Activated naive CD4-positive, alpha-beta T cell treated with anti-CD3 and anti-CD28 coated beads, Interleukin-2, amount 50 U/mL, for 24 hours (primary cell): Measurements from ENCODE around the gene ADCY10.
"Not testable (repeated sequence)": the region's sequence is repeated elsewhere in the genome, so short reads cannot be mapped to it uniquely, and the experiment has no call there.

Source experiments
- H3K27ac Mint-ChIP-seq: one replicate; pipeline ENCODE4 v1.8.0; 2021; ENCODE audit warnings: mild to moderate bottlenecking, mixed read lengths
- H3K27me3 Mint-ChIP-seq: one replicate; pipeline ENCODE4 v1.8.0; 2021; ENCODE audit warnings: mixed read lengths
- H3K36me3 Mint-ChIP-seq: one replicate; pipeline ENCODE4 v1.8.0; 2021; ENCODE audit warnings: mixed read lengths
- H3K4me1 Mint-ChIP-seq: one replicate; pipeline ENCODE4 v1.8.0; 2021; ENCODE audit warnings: mixed read lengths
- H3K4me3 Mint-ChIP-seq: one replicate; pipeline ENCODE4 v1.8.0; 2021; ENCODE audit warnings: mild to moderate bottlenecking, mixed read lengths
- H3K9me3 Mint-ChIP-seq: one replicate; pipeline ENCODE4 v1.8.0; 2021; ENCODE audit warnings: mixed read lengths

The ADCY10 gene

DNA sequence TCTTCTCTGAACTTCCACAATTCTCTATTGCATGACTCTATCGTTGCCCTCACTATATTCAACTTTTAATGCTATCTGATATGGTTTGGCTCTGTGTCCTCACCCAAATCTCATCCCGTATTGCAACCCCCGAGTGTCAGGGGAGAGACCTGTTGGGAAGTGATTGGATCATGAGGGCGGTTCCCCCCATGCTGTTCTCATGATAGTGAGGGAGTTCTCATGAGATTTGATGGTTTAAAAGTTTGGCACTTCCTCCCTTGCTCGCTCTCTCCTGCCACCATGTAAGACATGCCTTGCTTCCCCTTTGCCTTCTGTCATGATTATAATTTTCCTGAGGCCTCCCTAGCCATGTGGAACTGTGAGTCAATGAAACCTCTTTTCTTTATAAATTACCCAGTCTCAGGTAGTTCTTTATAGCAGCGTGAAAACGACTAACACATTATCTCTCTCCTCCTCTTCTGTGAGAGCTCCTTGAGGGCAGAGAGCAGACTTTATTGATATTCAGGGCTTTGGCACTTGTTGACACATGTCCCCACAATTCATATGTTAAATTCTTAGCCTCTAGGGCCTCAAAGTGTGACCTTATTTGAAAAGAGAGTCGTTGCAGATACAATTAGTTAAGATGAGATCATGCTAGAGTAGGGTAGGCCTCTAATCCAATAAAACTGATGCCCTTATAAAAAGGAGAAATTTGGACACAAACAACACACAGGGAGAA, 52.1 kb downstream of the ADCY10 start:
- Mint-ChIP-seq H3K4me3 (no peak overlapping the region), H3K4me1 (no peaks in the 10 kb centered on the region), H3K9me3 (no peaks in the 10 kb centered on the region), H3K36me3 (no peaks in the 10 kb centered on the region), H3K27ac (no peak overlapping the region), H3K27me3 (no peaks in the 10 kb centered on the region)

DNA sequence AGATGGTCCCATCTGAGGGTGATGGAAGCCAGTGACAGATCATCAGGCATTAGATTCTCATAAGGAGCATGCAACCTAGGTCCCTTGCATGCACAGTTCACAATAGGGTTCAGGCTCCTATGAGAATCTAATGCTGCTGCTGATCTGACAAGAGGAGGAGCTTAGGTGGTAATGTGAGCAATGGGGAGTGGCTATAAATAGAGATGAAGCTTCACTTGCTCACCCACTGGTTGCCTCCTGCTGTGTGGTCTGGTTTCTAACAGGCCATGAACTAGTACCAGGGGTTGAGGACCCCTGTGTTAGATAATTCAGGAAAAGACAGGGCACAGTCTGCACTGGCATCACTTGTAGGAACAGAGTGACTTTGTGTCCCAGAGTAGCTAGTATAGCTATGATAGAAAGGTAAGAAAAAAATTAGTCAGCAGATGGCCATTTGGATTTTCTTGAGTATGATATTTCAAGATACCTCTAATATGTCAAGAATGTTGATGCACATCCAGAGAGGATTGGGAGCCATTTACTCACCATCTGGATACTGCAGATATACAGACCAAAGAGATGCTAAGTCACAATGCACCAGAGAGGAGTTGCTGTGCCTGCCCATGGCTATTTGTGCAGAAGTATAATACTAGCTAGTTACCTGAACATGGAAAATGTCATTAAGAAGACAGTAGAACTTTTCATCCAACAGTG, 53.6 kb downstream of the ADCY10 start:
- Mint-ChIP-seq H3K9me3 (no peaks in the 10 kb centered on the region), H3K4me3 (no peak overlapping the region), H3K27ac (no peak overlapping the region), H3K27me3 (no peaks in the 10 kb centered on the region), H3K4me1 (no peaks in the 10 kb centered on the region), H3K36me3 (no peaks in the 10 kb centered on the region)

DNA sequence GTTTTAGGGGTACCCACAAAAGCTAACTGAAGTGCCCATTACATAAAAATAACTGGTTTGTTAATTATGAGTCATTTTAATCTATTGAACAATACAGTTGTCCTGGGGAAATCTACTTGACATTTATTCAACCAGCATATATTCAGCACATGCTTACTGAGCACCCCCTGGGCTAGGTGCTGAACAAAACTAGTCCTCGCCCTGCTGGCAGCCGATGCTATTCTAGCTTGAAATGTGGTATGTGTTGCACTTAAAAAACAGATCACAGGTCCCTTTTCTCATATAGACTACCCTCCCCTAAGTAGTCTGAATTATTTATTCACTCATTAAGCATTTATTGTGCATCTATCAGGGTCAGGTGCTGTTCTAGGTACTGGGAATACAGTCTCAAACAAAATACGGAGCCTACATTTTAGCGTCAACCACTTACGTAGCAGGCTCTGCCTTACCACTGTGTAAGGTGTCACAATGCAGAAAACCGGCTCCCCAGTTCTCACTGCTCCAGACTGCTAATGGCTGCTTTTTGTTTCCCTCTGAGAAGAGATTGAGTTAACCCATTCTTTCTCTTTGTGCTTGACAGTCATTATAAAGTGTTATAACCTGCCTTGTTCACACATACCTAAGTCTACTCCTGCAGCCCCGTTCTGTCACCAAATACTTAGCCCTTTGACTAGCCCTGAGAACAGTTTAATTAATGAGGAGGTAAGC, 57.1 kb downstream of the ADCY10 start:
- no peak overlapping the region for H3K27ac Mint-ChIP-seq
- H3K4me1 Mint-ChIP-seq, result no peaks in the 10 kb centered on the region
- no peaks in the 10 kb centered on the region for H3K27me3 Mint-ChIP-seq
- H3K4me3 Mint-ChIP-seq, result no peak overlapping the region
- no peaks in the 10 kb centered on the region for H3K9me3 Mint-ChIP-seq
- H3K36me3 Mint-ChIP-seq, result no peaks in the 10 kb centered on the region

DNA sequence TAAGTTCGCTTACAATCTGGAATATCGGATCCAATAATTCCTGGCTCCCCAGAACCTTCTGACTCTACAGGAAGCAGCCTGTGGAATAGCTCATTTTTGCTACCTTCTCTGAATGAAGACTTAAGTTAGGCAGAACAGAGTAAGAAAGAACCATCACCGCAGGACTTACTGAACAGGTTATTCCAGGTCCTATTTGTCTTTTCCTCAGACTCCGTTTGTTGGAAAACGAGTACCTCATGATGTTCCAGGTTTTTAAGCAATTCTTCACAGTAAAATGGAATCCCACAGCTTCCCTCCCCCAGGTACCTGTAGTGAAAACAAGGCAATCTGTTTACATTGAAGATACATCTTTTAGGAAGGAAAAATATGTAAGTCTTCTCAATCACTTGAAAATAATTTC, 59.8 kb downstream of the ADCY10 start:
- Mint-ChIP-seq H3K4me1 (no peaks in the 10 kb centered on the region), H3K36me3 (no peaks in the 10 kb centered on the region), H3K9me3 (no peaks in the 10 kb centered on the region), H3K27me3 (no peaks in the 10 kb centered on the region), H3K27ac (no peak overlapping the region), H3K4me3 (no peak overlapping the region)

DNA sequence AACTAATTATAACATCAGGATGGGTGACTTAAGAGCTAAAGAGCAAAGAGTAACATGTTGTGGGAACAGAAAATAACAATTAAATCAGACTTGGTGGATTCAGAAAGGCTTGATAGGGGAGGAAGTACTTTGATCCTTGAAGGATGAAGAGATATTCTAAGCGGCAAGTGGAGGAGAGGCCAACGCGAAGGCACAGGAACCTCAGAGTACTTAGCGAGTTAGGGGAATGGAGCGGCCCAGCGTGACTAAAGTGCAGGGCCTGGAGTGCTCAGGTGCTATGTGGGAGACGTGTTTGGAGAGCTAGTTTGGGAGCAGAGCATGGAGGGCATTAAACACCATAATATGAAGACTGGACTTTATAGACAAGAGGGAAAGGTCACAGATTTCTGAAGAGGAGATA, 64.3 kb downstream of the ADCY10 start:
- Mint-ChIP-seq H3K36me3 (no peaks in the 10 kb centered on the region), H3K27ac (no peak overlapping the region), H3K4me3 (no peak overlapping the region), H3K4me1 (no peaks in the 10 kb centered on the region), H3K27me3 (no peaks in the 10 kb centered on the region), H3K9me3 (no peaks in the 10 kb centered on the region)

DNA sequence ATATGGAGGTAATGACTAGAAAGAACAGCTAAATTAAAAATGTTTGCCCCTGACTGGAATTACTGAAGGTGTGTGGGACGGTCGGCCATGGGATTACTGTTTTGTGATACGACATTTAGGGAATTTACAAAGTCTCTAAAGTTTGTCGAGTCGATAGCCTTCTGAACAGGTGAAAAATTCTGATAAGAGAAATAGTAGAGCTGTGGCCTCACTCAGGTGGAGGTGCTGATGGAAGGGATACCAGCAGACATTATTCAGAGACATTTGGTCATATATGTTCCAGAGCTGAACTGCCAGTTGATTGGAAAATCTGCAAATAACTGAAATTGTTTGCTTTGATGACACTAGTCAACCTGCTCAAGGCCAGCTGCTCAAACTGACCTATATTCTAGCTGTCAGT, 71.1 kb downstream of the ADCY10 start:
- Mint-ChIP-seq H3K4me1 (no peaks in the 10 kb centered on the region), H3K27ac (no peak overlapping the region), H3K27me3 (peaks cover 1% of the 10 kb centered on the region), H3K9me3 (no peaks in the 10 kb centered on the region), H3K36me3 (peaks cover 2% of the 10 kb centered on the region), H3K4me3 (no peak overlapping the region)

DNA sequence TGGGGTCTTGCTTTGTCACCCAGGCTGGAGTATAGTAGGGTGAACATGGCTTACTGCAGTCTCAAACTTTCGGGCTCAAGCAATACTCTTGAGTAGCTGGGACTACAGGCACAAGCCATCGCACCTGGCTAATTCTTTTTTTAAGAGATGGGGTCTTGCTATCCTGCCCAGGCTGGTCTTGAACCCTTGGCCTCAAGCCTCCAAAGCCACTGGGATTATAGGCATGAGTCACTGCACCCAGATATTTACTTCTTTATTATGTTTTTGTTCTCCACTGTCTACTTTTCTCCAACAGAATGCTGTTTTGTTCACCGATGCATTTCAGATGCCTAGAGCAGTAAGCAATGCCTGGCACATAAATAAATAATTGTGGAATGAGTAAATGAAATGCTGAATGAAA, 72.4 kb downstream of the ADCY10 start:
- Mint-ChIP-seq H3K4me1 (no peaks in the 10 kb centered on the region), H3K9me3 (no peaks in the 10 kb centered on the region), H3K36me3 (peaks cover 2% of the 10 kb centered on the region), H3K27ac (no peak overlapping the region), H3K4me3 (no peak overlapping the region), H3K27me3 (peaks cover 1% of the 10 kb centered on the region)

DNA sequence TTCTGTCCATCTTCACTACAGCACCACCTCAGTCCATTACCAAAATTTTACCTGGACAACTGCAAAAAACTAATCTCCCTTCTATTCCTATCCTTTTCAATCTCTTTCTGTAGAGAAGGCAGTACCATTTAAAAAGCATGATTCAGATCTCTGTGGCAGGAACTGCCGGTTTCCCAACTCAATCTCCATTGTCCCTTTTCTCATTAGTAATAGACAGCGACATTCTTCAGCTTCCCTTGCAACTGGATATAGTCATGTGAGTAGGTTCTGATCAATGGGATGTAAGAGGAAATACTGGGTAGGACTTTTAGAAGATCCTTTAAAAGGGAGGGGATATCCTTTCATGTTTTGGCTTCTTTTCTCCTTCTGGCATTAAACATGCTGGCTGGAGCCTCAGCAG, 74.9 kb downstream of the ADCY10 start:
- Mint-ChIP-seq H3K9me3 (no peaks in the 10 kb centered on the region), H3K27ac (no peak overlapping the region), H3K4me3 (no peak overlapping the region), H3K36me3 (peaks cover 2% of the 10 kb centered on the region), H3K27me3 (peaks cover 1% of the 10 kb centered on the region), H3K4me1 (no peaks in the 10 kb centered on the region)

DNA sequence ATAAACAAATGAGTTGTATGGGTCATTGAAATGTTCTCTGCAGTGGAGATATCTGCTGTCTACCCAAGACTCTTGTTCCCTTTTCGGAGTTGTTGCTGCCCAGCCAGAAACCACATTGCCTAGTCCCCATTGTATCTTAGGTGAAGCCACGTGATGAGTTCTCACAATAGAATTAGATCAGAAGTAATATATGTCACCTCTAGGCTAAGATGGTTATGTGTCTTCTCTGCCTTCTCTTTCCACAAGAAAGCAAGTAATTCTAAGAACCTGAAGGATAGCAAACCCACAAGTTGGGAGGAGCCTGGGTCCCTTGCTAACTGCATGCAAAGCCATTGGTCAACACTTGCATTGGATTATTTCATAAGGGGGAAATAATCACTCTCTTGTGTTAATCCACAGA, 76.6 kb downstream of the ADCY10 start:
- H3K27me3 Mint-ChIP-seq, result peaks cover 1% of the 10 kb centered on the region
- no peaks in the 10 kb centered on the region for H3K9me3 Mint-ChIP-seq
- H3K36me3 Mint-ChIP-seq, result peaks cover 2% of the 10 kb centered on the region
- no peaks in the 10 kb centered on the region for H3K4me1 Mint-ChIP-seq
- no peak overlapping the region for H3K27ac Mint-ChIP-seq
- H3K4me3 Mint-ChIP-seq, result no peak overlapping the region

DNA sequence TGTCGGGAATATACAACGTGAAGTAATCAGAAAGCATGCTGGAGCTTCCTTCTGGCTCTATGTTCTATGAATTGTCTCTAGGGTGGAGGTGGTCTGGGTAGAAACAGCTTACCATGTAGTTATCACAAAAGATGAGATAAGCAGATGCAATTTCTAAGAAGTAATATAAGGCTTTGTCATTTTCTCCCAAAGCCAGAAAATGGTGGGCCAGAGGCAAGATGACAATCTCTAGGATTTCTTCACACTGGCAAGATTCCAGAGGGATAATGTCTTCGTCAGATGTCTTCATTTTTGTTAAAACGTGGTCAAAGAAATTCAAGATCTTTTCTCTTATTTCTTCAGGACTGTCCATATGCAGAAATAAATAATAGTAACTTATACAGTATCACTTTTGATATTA, 77.7 kb downstream of the ADCY10 start:
- Mint-ChIP-seq H3K36me3 (no peaks in the 10 kb centered on the region), H3K27me3 (peaks cover 1% of the 10 kb centered on the region), H3K27ac (no peak overlapping the region)

DNA sequence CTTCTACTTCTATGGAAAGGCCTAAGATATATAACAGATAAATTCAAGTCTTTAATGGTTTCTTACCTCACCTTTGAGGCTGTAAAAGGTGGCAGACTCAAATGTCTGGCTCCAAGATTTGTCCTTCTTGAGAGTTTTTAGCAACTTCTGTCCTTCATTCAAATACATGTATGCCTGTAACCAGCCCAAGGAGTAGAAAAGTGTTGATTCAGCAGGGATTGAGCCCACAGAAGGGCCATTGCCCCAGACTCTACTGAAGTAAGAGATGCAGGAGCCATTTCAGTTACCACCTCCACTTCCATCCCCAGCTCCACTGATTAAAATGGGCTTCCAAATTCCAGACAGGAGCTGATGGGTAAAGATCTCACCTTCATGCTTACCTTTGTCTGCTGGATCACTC, 80.0 kb downstream of the ADCY10 start:
- no peak overlapping the region for H3K4me3 Mint-ChIP-seq
- peaks cover 1% of the 10 kb centered on the region for H3K27me3 Mint-ChIP-seq
- no peaks in the 10 kb centered on the region for H3K9me3 Mint-ChIP-seq
- H3K36me3 Mint-ChIP-seq, result no peaks in the 10 kb centered on the region
- H3K4me1 Mint-ChIP-seq, result no peaks in the 10 kb centered on the region
- no peak overlapping the region for H3K27ac Mint-ChIP-seq

More for the DNA sequence above, 77.7 kb downstream of the ADCY10 start:
- H3K4me3 Mint-ChIP-seq, result no peak overlapping the region
- no peaks in the 10 kb centered on the region for H3K9me3 Mint-ChIP-seq
- no peaks in the 10 kb centered on the region for H3K4me1 Mint-ChIP-seq

DNA sequence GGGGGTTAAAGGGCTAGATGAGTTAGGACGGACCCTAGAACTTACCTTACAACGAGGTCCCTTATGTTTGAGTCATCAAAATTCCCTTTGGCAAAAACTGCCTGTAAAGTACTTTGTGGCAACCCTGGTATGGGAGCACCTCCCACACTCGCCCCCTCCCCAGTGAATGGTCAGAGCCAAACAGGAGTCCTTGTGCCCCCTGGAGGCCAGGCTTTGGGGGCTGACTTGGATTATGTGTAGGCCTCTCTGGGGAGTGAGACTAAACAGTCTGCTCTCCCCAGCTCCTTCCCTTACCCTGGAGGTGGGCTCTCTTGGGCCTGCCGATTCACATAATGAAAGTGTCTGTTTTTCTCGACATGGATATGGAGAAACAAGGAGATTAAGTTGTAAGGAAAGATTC, 81.2 kb downstream of the ADCY10 start:
- no peaks in the 10 kb centered on the region for H3K4me1 Mint-ChIP-seq
- H3K27me3 Mint-ChIP-seq, result no peaks in the 10 kb centered on the region
- no peak overlapping the region for H3K27ac Mint-ChIP-seq
- no peaks in the 10 kb centered on the region for H3K9me3 Mint-ChIP-seq
- no peak overlapping the region for H3K4me3 Mint-ChIP-seq
- H3K36me3 Mint-ChIP-seq, result no peaks in the 10 kb centered on the region

DNA sequence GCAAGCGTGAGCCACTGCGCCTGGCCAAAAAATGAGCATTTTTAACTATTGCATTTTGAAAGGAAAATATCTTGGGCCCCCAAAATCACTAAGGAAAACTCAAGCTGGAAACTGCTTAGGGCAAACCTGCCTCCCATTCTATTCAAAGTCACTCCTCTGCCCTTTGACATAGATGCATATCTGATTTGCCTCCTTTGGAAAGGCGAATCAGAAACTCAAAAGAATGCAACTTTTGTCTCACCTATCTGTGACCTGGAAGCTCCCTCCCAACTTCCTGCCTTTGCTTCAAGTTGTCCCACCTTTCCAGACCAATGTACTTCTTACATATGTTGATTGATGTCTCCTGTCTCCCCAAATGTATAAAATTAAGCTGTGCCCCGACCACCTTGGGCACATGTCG, 83.3 kb downstream of the ADCY10 start:
- H3K9me3 Mint-ChIP-seq, H3K4me1 Mint-ChIP-seq, H3K4me3 Mint-ChIP-seq, H3K36me3 Mint-ChIP-seq, H3K27ac Mint-ChIP-seq, H3K27me3 Mint-ChIP-seq: not testable (repeated sequence)

DNA sequence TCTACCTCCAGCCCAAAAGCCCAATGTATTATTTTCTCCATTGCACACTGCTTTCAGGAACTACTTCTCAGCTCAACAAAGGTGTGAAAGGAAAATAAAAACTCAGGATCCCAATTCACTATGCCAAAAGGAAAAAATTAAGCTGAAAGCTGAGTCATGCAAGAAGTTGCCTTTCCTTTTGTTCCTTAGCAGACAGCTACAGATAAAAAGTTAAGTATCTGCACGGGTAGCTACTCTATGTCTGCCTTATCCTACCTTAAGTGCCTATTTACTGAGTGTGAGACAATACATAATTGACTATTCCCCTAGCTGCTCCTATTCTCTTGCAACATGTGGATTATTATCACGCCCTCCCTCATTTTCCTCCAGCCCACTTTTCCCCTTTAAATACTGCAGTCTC, 84.1 kb downstream of the ADCY10 start:
- Mint-ChIP-seq H3K4me3 (no peak overlapping the region), H3K36me3 (no peaks in the 10 kb centered on the region), H3K27ac (no peak overlapping the region), H3K4me1 (no peaks in the 10 kb centered on the region), H3K9me3 (no peaks in the 10 kb centered on the region), H3K27me3 (no peaks in the 10 kb centered on the region)

DNA sequence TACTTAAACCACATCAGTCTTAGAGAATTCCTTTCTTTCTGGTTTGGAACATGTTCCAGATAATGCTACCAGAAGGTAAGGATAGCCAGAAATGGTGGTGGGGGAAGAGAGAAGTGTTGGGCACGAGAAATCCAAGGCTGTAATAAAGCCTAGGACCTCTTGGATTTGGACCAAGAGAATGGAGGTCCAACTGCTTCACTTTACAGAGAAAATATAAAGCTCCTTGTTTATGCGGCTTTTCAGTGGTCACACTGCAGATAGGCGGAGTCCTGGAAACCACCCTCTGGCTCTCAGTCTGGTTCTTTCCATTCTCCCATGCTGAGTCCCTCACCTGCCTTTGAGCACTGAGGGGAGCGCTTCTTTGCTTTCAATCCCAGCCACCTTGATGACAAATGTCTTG, 87.8 kb downstream of the ADCY10 start:
- H3K9me3 Mint-ChIP-seq, result no peaks in the 10 kb centered on the region
- H3K36me3 Mint-ChIP-seq, result no peaks in the 10 kb centered on the region
- no peaks in the 10 kb centered on the region for H3K4me1 Mint-ChIP-seq

DNA sequence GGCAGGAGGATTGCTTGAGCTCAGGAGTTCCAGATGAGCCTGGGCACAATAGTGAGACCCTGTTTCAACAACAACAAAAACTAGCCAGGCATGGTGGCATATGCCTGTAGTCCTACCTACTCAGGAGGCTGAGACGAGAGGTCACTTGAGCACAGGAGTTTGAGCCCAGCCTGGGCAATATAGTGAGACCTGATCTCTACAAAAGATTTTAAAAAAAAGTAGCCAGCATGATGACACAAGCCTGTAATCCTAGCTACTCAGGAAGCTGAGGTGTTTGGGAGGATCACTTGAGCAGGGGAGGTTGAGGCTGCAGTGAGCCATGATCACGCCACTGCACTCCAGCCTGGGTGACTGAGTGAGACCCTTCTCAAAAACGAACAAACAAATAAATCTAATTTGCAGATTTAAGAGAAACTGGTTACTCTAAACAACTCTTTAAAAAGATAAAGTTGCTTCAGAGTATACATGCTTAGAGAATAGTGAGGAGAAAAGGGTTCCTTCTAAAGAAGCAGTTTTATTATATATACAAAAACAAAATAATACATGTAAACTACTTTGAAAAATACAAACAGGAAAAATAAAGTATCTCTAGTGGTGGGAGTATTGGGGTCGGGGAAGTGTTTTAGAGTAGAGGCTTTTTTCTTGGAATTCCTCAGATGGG, 88.4 kb downstream of the ADCY10 start:
- no peak overlapping the region for H3K4me3 Mint-ChIP-seq
- no peaks in the 10 kb centered on the region for H3K9me3 Mint-ChIP-seq
- no peak overlapping the region for H3K27ac Mint-ChIP-seq
- no peaks in the 10 kb centered on the region for H3K4me1 Mint-ChIP-seq
- H3K36me3 Mint-ChIP-seq, result no peaks in the 10 kb centered on the region
- H3K27me3 Mint-ChIP-seq, result no peaks in the 10 kb centered on the region

More for the DNA sequence above, 87.8 kb downstream of the ADCY10 start:
- Mint-ChIP-seq H3K27me3 (no peaks in the 10 kb centered on the region), H3K27ac (no peak overlapping the region), H3K4me3 (no peak overlapping the region)
